GM18526 (cell line): ENCODE results near the gene CLIC4.

Source experiments
- POLR2A ChIP-seq: IDR thresholded peaks from 3 replicates; pipeline ENCODE4 v1.6.1; 2011; ENCODE audit not compliant: insufficient read length; ENCODE audit errors: extremely low read depth

CLIC4 gene

DNA sequence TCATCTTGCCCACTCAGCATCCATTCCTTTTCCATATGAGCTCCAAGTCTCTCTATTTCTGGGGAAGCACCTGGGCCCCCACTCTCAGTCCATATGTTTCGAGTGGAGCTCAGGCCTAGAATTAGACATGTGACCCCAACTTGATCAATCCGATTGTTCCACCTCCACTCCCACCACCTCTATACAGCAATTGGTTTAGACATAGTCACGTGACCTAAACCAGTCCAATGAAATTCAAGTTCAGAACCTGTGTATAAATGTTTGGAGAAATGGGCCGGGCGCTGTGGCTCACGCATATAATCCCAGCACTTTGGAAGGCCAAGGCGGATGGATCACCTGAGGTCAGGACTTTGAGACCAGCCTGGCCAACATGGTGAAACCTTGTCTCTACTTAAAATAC, 29.6 kb upstream of the CLIC4 start:
- TF ChIP-seq POLR2A, result no peak

DNA sequence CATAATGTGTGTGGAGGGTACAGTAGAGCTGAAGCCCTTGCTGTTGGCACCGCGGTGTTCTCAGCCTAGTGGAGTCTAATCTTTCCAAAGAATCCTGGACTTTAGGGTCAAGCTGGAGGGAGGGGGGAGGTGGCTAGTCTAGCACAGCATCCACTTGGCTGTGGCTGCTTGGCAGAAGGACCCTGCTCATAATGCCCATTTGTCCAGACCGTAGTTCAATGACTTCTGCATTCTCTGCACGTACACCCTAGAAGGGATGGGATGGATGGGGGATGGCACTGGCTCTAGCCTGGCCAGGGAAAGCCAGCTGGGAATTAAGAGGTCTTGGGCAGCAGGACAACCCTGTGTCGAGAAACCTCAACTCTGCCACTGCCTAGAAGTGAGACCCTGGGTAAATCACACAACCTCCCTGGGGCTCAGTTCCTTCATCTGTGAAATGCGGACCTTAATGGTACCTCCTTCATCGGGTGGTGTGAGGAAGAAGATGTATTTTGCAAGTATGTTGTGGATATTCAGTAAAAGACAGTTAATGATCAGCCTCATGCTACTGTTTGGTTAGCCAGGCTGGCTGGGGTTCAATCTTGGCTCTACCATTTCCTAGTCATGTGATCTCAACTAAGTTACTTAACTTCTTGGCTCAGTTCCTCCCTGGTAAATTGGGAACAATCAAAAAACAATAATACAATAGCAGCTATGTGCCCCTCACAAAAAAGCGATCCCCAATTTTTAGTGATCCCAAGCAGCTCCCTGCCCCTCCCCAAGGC, 27.2 kb upstream of the CLIC4 start:
- TF ChIP-seq POLR2A, result no peak

DNA sequence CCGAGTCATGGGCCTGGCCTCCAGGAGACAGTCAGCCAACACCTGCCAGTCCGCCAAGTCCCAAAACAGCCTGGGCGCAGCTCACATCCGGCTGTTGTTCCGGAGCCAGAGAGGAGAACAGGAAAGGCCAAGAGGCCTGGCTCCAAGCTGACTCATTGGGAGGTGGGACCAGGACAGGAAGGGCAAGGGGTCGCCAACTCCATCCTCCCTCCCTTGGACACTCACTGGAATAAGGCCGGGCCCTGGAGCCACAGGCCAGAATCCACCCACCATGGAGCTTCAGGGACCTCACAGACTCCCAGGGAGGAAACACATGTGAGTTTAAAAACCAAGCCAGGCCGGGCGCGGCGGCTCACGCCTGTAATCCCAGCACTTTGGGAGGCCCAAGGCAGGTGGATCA, 25.1 kb upstream of the CLIC4 start:
- no peak for TF ChIP-seq POLR2A

DNA sequence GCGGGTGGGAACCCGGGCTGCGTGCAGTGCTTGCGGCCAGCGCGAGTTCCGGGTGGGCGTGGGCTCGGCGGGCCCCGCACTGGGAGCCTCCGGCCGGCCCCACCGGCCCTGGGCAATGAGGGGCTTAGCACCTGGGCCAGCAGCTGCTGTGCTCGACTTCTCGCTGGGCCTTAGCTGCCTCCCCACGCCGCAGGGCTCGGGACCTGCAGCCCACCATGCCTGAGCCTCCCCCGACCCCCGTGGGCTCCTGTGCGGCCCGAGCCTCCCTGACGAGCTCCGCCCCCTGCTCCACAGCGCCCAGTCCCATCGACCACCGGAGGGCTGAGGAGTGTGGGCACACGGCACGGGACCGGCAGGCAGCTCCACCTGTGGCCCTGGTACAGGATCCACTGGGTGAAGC, 23.7 kb upstream of the CLIC4 start:
- TF ChIP-seq POLR2A, result no peak

DNA sequence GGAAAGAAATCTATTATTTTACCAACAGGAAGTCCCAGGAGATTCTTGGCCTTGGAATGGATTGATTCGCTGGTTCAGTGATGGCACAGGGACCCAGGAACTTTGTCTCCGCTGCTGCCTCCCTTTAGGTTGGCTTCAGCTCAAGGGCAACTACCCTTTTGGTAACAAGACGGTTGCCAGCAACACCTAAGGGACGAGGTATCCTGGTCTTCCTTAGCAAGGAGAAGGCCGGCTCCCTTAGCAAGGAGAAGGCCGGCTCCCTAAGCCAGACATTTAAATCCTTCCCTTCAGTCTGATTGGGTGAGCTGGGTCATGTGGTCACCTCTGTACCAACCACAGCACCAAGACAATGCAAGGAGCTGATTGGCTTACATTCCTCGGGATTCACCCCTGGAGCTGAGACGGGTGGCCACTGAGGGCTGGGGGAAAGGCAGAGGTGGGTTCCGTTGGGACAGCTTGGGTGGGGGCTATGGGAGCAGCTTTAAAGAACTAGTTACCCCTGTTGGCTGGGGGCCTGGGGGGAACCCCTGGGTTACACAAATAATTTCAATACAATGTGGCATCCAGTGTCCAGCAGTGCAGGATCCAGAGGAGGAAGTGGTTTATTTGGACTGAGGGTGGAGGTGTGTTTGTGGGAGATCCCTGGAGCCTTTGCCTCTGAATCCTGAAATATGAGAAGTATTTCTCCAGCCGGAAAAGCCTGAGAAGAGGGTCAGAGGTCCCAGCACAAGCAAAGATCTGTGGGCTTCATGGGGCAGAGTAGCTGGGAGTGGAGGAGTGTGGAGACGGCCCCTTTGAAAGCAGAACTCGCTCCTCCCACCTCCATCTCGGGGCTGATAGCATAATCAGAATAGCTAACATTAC, 20.7 kb upstream of the CLIC4 start:
- TF ChIP-seq POLR2A, result no peak

- no peak for TF ChIP-seq POLR2A
Observed at GRCh38 chr1:24725209-24725651, 20.0 kb upstream of the CLIC4 start.

GRCh38 chr1:24726741-24727140, 18.5 kb upstream of the CLIC4 start:
- no peak for TF ChIP-seq POLR2A

- no peak for TF ChIP-seq POLR2A
Observed at GRCh38 chr1:24727501-24728216, 17.6 kb upstream of the CLIC4 start.

DNA sequence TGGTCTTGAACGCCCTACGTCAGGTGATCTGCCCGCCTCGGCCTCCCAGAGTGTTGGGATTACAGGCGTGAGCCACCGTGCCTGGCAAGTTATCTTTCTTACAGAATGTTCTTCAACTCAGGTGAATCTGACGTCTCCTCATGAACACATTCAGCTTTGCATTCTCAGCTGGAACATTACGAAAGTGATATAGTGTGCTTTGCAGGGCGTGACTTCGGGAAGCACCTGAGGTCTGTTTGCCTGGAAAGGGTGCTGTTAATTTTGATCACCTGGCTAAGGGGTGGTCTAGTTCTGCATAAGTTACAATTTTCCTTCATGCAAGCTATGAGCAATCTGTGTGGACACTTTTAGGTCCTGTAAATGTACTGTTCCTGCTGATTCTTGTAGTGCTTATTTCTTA, 16.3 kb upstream of the CLIC4 start:
- no peak for TF ChIP-seq POLR2A

- TF ChIP-seq POLR2A, result no peak
Observed at GRCh38 chr1:24732186-24732885, 12.9 kb upstream of the CLIC4 start.

DNA sequence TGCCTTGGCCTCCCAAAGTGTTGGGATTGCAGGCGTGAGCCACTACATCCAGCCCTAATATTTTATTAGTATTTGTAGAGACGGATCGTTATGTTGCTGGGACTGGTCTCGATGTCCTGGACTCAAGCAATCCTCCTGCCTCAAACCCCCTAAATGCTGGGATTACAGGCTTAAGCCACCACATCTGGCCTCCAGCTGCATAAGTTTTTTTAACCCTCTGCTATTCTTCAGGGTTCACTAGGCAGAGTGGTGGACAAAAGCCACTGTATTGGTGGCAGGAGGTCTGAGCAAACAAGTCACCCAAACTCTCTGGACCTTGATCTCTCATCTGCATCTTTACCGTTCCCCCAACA, 10.1 kb upstream of the CLIC4 start:
- no peak for TF ChIP-seq POLR2A

DNA sequence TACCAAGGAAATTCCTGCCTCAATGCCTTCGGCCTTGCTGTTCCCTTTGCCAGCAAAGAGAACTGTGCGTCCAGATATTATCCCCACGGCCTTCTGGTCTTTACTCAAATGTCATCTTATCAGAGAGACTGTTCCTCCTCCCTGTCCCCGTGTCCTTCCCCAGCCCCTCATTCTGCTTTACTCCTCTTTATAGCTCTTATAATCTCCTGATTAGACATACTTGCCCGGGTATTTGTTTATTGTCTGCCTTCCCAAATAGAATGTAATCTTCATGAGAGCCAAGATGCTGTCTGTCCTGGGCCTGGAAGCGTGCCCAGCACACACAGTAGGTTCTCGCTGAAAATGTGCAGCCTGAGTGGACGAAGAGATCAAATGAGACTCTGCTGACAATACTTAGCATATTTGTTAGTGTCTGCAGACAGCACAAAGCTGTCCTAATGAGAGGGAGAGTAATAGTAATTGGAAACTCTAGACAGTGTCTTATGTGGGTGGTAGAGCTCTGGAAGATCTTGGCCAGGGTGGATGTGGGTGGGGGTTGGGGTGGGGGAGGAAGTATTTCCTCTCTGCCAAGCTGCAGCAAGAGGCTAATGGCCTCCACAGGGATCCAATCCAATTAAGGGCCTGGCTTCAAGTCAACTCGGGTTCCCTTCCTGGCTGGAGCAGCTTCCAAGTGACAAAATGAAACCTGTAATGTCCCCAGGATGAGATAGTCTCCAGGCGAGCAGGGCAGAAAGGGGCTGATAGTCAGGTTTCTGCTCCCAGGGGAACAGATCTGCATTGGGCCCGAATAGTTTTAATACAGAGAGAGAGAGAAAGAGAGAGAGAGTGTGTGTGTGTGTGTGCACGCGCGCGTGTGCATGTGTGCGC, 9.5 kb upstream of the CLIC4 start:
- no peak for TF ChIP-seq POLR2A

GRCh38 chr1:24737368-24738117, 7.7 kb upstream of the CLIC4 start:
- no peak for TF ChIP-seq POLR2A

GRCh38 chr1:24739241-24739640, 6.0 kb upstream of the CLIC4 start:
- TF ChIP-seq POLR2A, result no peak
